ENCODE results near the gene MTHFD1L. TPM values are rescaled to one million over a fixed set of nuclear protein-coding genes. Genes with fewer than 3 reads are reported as not detected.

The MTHFD1L gene
- total and polyA plus RNA-seq, 4 donors: 7.6 to 34.9 (median 11.0) TPM

- no peak for ATAC-seq (ENCODE audit: insufficient read depth, low FRiP score)
- Histone ChIP-seq H3K27ac (ENCODE audit: low read depth in 1 of 2, low read length in 1 of 2) (no peak overlapping the region), H3K9ac (ENCODE audit: insufficient read depth in 1 of 2, low read length in 2 of 2) (no peak overlapping the region), H3K4me3 (no peak overlapping the region), H3K4me1 (ENCODE audit: control insufficient read depth in 5 of 5, insufficient read depth in 5 of 5, low read length in 5 of 5) (no peaks in the 10 kb centered on the region), H3K9me3 (ENCODE audit: control insufficient read depth in 4 of 4, insufficient read depth in 3 of 4, low read length in 3 of 4) (peaks cover 0 to 7% (median 1%) of the 10 kb centered on the region in 4 donors), H3K36me3 (ENCODE audit: control insufficient read depth in 4 of 4, insufficient read depth in 4 of 4, low read length in 4 of 4) (peaks cover 0 to 9% (median 7%) of the 10 kb centered on the region in 4 donors), H3K27me3 (ENCODE audit: control insufficient read depth in 3 of 3, insufficient read depth in 3 of 3, low read length in 2 of 3) (no peaks in the 10 kb centered on the region)
- no peak for DNase-seq
- TF ChIP-seq, protein P1, sequence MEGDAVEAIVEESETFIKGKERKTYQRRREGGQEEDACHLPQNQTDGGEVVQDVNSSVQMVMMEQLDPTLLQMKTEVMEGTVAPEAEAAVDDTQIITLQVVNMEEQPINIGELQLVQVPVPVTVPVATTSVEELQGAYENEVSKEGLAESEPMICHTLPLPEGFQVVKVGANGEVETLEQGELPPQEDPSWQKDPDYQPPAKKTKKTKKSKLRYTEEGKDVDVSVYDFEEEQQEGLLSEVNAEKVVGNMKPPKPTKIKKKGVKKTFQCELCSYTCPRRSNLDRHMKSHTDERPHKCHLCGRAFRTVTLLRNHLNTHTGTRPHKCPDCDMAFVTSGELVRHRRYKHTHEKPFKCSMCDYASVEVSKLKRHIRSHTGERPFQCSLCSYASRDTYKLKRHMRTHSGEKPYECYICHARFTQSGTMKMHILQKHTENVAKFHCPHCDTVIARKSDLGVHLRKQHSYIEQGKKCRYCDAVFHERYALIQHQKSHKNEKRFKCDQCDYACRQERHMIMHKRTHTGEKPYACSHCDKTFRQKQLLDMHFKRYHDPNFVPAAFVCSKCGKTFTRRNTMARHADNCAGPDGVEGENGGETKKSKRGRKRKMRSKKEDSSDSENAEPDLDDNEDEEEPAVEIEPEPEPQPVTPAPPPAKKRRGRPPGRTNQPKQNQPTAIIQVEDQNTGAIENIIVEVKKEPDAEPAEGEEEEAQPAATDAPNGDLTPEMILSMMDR (IDR thresholded peaks at IDR 0.05; ENCODE audit: control extremely low read depth, extremely low read depth): no peak
- 92 to 96% methylated on average over 4 of the region's 4 CpGs for WGBS, 2 donors
Observed at GRCh38 chr6:150969901-150970300, 104.4 kb downstream of the MTHFD1L start.

DNA sequence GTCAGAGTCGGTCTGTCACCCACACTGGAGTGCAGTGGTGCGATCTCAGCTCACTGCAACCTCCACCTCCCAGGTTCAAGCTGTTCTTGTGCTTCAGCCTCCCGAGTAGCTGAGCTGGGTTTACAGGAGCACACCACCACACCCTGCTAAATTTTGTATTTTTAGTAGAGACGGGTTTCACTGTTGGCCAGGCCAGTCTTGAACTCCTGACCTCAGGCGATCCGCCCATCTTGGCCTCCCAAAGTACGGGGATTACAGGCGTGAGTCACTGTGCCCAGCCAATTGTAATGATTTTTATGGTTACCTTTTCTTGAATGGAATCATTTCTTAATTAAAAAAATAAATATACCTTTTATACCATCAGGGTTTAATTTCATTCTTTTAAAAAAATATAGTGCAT is 105.7 kb downstream of the MTHFD1L start:
- Histone ChIP-seq H3K36me3 (ENCODE audit: control insufficient read depth in 4 of 4, insufficient read depth in 4 of 4, low read length in 4 of 4) (peaks cover 0 to 8% (median 7%) of the 10 kb centered on the region in 4 donors), H3K9ac (ENCODE audit: insufficient read depth in 1 of 2, low read length in 2 of 2) (no peak overlapping the region), H3K4me1 (ENCODE audit: control insufficient read depth in 5 of 5, insufficient read depth in 5 of 5, low read length in 5 of 5) (no peaks in the 10 kb centered on the region), H3K27me3 (ENCODE audit: control insufficient read depth in 3 of 3, insufficient read depth in 3 of 3, low read length in 2 of 3) (no peaks in the 10 kb centered on the region), H3K4me3 (no peak overlapping the region), H3K9me3 (ENCODE audit: control insufficient read depth in 4 of 4, insufficient read depth in 3 of 4, low read length in 3 of 4) (peaks cover 0 to 7% (median 1%) of the 10 kb centered on the region in 4 donors), H3K27ac (ENCODE audit: low read depth in 1 of 2, low read length in 1 of 2) (no peak overlapping the region)
- TF ChIP-seq, protein P1 (IDR thresholded peaks at IDR 0.05; ENCODE audit: control extremely low read depth, extremely low read depth): no peak
- ATAC-seq (ENCODE audit: insufficient read depth, low FRiP score): no peak
- DNase-seq: no peak
- 83 to 85% methylated on average over 8 of the region's 8 CpGs for WGBS, 2 donors

- WGBS, 2 donors: 97 to 98% methylated on average over 6 of the region's 6 CpGs
Observed at GRCh38 chr6:150975136-150975535, 109.6 kb downstream of the MTHFD1L start.

More at GRCh38 chr6:150975136-150975535, 109.6 kb downstream of the MTHFD1L start:
- no peak overlapping the region for H3K4me3 ChIP-seq
- H3K9me3 ChIP-seq (ENCODE audit: control insufficient read depth in 4 of 4, insufficient read depth in 3 of 4, low read length in 3 of 4): peaks cover 0 to 7% (median 1%) of the 10 kb centered on the region in 4 donors
- peaks cover 0 to 8% (median 5%) of the 10 kb centered on the region in 4 donors for H3K36me3 ChIP-seq (ENCODE audit: control insufficient read depth in 4 of 4, insufficient read depth in 4 of 4, low read length in 4 of 4)
- no peak for ATAC-seq (ENCODE audit: insufficient read depth, low FRiP score)
- no peak for DNase-seq
- no peaks in the 10 kb centered on the region for H3K27me3 ChIP-seq (ENCODE audit: control insufficient read depth in 3 of 3, insufficient read depth in 3 of 3, low read length in 2 of 3)
- H3K4me1 ChIP-seq (ENCODE audit: control insufficient read depth in 5 of 5, insufficient read depth in 5 of 5, low read length in 5 of 5): no peaks in the 10 kb centered on the region
- no peak overlapping the region for H3K27ac ChIP-seq (ENCODE audit: low read depth in 1 of 2, low read length in 1 of 2)
- H3K9ac ChIP-seq (ENCODE audit: insufficient read depth in 1 of 2, low read length in 2 of 2): no peak overlapping the region
- TF ChIP-seq, protein P1 (IDR thresholded peaks at IDR 0.05; ENCODE audit: control extremely low read depth, extremely low read depth): no peak
